Measurements from ENCODE around the gene TMEM132C. TPM values are rescaled to one million over a fixed set of nuclear protein-coding genes. Genes with fewer than 3 reads are reported as not detected.

TMEM132C gene
- total and polyA plus RNA-seq, 2 of the 4 experiments (the other 2 are of a cell fraction), result not detected

DNA sequence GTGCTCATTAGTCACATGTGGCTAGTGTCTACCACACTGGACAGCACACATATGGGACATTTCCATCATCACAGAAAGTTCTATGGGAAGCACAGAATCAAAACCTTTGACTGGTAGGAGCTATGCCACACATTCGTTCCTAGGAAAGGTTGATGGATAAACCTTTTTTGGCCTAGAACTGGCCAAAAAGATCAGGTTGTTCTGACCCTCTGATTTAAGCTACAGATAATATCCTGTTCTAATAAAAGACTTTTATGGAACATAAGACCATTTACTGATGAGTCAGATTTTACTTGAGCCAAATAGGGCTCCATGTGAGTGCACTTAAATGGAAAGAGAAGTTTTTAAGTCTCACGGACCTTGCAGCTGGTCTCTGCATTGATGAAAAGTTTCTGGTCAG is 413.6 kb downstream of the TMEM132C start:
- H3K14ac ChIP-seq (replicated peaks; ENCODE audit: low read depth, low read length), result no peak overlapping the region
- H4K5ac ChIP-seq (ENCODE audit: low read depth, low read length), result no peak overlapping the region
- no peaks in the 10 kb centered on the region for H3K9me1 ChIP-seq (ENCODE audit: insufficient read depth, low read length)
- no peak overlapping the region for H4K91ac ChIP-seq (ENCODE audit: insufficient read depth, low read depth, low read length)
- in situ Hi-C loops (cut with MboI; ENCODE audit: low sequenced_read_pairs) (no loop called here), dilution Hi-C loops (cut with HindIII; ENCODE audit: low sequenced_read_pairs, unreplicated experiment) (no loop called here), intact Hi-C loops (cut with micrococcal nuclease) (no loop called here)
- H3K4ac ChIP-seq (ENCODE audit: low read depth, low read length), result no peak overlapping the region
- ChIA-PET CTCF (no interaction called here), POLR2A (ENCODE audit: unreplicated experiment) (no interaction called here)
- no peaks in the 10 kb centered on the region for H3K79me1 ChIP-seq (ENCODE audit: low read depth in 1 of 2, low read length in 2 of 2)
- H4K8ac ChIP-seq (ENCODE audit: low read depth in 2 of 2, low read length in 2 of 2), result no peak overlapping the region
- no peak overlapping the region for H3K4me2 ChIP-seq (ENCODE audit: low read depth, low read length)
- H3K18ac ChIP-seq (ENCODE audit: low read depth, low read length), result no peak overlapping the region
- TF ChIP-seq, protein P1, sequence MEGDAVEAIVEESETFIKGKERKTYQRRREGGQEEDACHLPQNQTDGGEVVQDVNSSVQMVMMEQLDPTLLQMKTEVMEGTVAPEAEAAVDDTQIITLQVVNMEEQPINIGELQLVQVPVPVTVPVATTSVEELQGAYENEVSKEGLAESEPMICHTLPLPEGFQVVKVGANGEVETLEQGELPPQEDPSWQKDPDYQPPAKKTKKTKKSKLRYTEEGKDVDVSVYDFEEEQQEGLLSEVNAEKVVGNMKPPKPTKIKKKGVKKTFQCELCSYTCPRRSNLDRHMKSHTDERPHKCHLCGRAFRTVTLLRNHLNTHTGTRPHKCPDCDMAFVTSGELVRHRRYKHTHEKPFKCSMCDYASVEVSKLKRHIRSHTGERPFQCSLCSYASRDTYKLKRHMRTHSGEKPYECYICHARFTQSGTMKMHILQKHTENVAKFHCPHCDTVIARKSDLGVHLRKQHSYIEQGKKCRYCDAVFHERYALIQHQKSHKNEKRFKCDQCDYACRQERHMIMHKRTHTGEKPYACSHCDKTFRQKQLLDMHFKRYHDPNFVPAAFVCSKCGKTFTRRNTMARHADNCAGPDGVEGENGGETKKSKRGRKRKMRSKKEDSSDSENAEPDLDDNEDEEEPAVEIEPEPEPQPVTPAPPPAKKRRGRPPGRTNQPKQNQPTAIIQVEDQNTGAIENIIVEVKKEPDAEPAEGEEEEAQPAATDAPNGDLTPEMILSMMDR (conservative IDR thresholded peaks at IDR 0.05; ENCODE audit: low read depth, low read length), result no peak
- TF ChIP-seq RCOR1 (IDR thresholded peaks at IDR 0.05; ENCODE audit: insufficient replicate concordance, low read length), result no peak
- TF ChIP-seq, protein P2, sequence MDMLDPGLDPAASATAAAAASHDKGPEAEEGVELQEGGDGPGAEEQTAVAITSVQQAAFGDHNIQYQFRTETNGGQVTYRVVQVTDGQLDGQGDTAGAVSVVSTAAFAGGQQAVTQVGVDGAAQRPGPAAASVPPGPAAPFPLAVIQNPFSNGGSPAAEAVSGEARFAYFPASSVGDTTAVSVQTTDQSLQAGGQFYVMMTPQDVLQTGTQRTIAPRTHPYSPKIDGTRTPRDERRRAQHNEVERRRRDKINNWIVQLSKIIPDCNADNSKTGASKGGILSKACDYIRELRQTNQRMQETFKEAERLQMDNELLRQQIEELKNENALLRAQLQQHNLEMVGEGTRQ (IDR thresholded peaks at IDR 0.05; ENCODE audit: low read depth, low read length), result no peak
- no peak for TF ChIP-seq MAFK (IDR thresholded peaks at IDR 0.05; ENCODE audit: low read depth, low read length)
- TF ChIP-seq MXI1 (IDR thresholded peaks at IDR 0.05; ENCODE audit: borderline replicate concordance, low read depth, low read length), result no peak
- no peak for TF ChIP-seq SMC3 (IDR thresholded peaks at IDR 0.05; ENCODE audit: low read depth, low read length)
- no peak for TF ChIP-seq NFE2L2 (IDR thresholded peaks at IDR 0.05; ENCODE audit: low read depth, low read length)
- TF ChIP-seq FOS (IDR thresholded peaks at IDR 0.05; ENCODE audit: low read depth, low read length), result no peak
- TF ChIP-seq RFX5 (IDR thresholded peaks at IDR 0.05; ENCODE audit: low read depth, low read length), result no peak
- no peaks in the 10 kb centered on the region for H4K20me1 ChIP-seq (ENCODE audit: insufficient read depth, low read length)
- DNase-seq (no peak), ATAC-seq (ENCODE audit: low read depth) (no peak)
- no peaks in the 10 kb centered on the region for H3K4me1 ChIP-seq (ENCODE audit: control insufficient read depth, insufficient read depth, low read length)
- no CpG with 5 or more reads among the region's 2 CpGs for WGBS, 2 experiments (ENCODE audit: extremely low coverage in 2 of 2, insufficient read length in 1 of 2)
- H3K27me3 ChIP-seq (ENCODE audit: control insufficient read depth, insufficient read depth, low read length), result no peaks in the 10 kb centered on the region
- no peak overlapping the region for H2BK20ac ChIP-seq (ENCODE audit: low read depth, low read length)
- no peak overlapping the region for H2BK5ac ChIP-seq (ENCODE audit: low read depth, low read length, poor library complexity, severe bottlenecking)
- no peak overlapping the region for H3K9ac ChIP-seq (ENCODE audit: low read depth, low read length)
- no TSS peak for BruUV-seq (replicated peaks)
- H2AK9ac ChIP-seq (replicated peaks; ENCODE audit: low read depth, low read length, poor library complexity), result no peak overlapping the region
- H3K36me3 ChIP-seq (ENCODE audit: control insufficient read depth, insufficient read depth, low read length), result no peaks in the 10 kb centered on the region
- H3K9me3 ChIP-seq (ENCODE audit: control insufficient read depth, insufficient read depth, low read length), result peaks cover 28% of the 10 kb centered on the region
- no peak overlapping the region for H2AK5ac ChIP-seq (ENCODE audit: low read depth, low read length)
- H2BK15ac ChIP-seq (ENCODE audit: low read depth, low read length), result no peak overlapping the region
- H3K56ac ChIP-seq (ENCODE audit: extremely low read depth, insufficient read depth, low read length), result no peak overlapping the region
- H3K4me3 ChIP-seq (ENCODE audit: insufficient read depth, low read depth, low read length), result no peak overlapping the region
- H3K27ac ChIP-seq (ENCODE audit: insufficient read depth, low read length), result no peak overlapping the region
- H2AFZ ChIP-seq (replicated peaks; ENCODE audit: low read length, poor library complexity), result no peak overlapping the region
- no peak overlapping the region for H2BK120ac ChIP-seq (ENCODE audit: low read depth, low read length)
- no peak overlapping the region for H3K23ac ChIP-seq (ENCODE audit: low read depth, low read length)

Measured in IMR-90 (cell line).